Activated T-cell treated with anti-CD3 and anti-CD28 coated beads for 4 hours (primary cell): ENCODE measurements around the gene KCNN3.

Experiments
- DNase-seq: peaks from one replicate; pipeline ENCODE4 v3.0.0-alpha.2; 2020

Gene KCNN3

GRCh38 chr1:154744352-154745035, 125.6 kb downstream of the KCNN3 start:
- no peak for DNase-seq

- DNase-seq = no peak
Measured at GRCh38 chr1:154743526-154744036, 126.5 kb downstream of the KCNN3 start.

- no peak for DNase-seq
Measured at GRCh38 chr1:154742606-154743005, 127.5 kb downstream of the KCNN3 start.

GRCh38 chr1:154741741-154742495, 128.2 kb downstream of the KCNN3 start:
- DNase-seq = no peak

GRCh38 chr1:154741327-154741726, 128.8 kb downstream of the KCNN3 start:
- DNase-seq = no peak

GRCh38 chr1:154739654-154740053, 130.4 kb downstream of the KCNN3 start:
- no peak for DNase-seq

- no peak for DNase-seq
Measured at GRCh38 chr1:154736841-154737240, 133.2 kb downstream of the KCNN3 start.

- DNase-seq = no peak
Measured at GRCh38 chr1:154735804-154736168, 134.3 kb downstream of the KCNN3 start.

- DNase-seq = no peak
Measured at GRCh38 chr1:154735061-154735803, 134.8 kb downstream of the KCNN3 start.

- DNase-seq = no peak
Measured at GRCh38 chr1:154733621-154734020, 136.5 kb downstream of the KCNN3 start.

GRCh38 chr1:154730986-154731489, 139.0 kb downstream of the KCNN3 start:
- DNase-seq = no peak

- no peak for DNase-seq
Measured at GRCh38 chr1:154730259-154730658, 139.8 kb downstream of the KCNN3 start.

- DNase-seq = no peak
Measured at GRCh38 chr1:154729577-154729976, 140.5 kb downstream of the KCNN3 start.

- DNase-seq = no peak
Measured at GRCh38 chr1:154729031-154729442, 141.0 kb downstream of the KCNN3 start.

GRCh38 chr1:154726896-154727753, 143.0 kb downstream of the KCNN3 start:
- no peak for DNase-seq

- no peak for DNase-seq
Measured at GRCh38 chr1:154726443-154726842, 143.6 kb downstream of the KCNN3 start.

- DNase-seq = no peak
Measured at GRCh38 chr1:154725865-154726264, 144.2 kb downstream of the KCNN3 start.

- no peak for DNase-seq
Measured at GRCh38 chr1:154720328-154721297, 149.5 kb downstream of the KCNN3 start.

- DNase-seq = no peak
Measured at GRCh38 chr1:154719586-154720327, 150.3 kb downstream of the KCNN3 start.

- no peak for DNase-seq
Measured at GRCh38 chr1:154718566-154718965, 151.5 kb downstream of the KCNN3 start.
